Activated CD8-positive, alpha-beta memory T cell treated with anti-CD3 and anti-CD28 coated beads, Interleukin-2, amount 50 U/mL, for 24 hours (primary cell): Measurements from ENCODE around the gene CNTFR.

Experiments used
- DNase-seq: peaks from one replicate; pipeline ENCODE4 v3.0.0-alpha.2; 2020; ENCODE audit errors: extremely low read depth

Gene CNTFR

GRCh38 chr9:34522971-34523797 is 66.3 kb downstream of the CNTFR start, which contains the start of gene ENHO:
Gene ENHO, minus strand, starts transcription at chr9:34522990. Its CDS starts 1,295 bp downstream, at chr9:34521695.
- peak; percentile 69 for DNase-seq

GRCh38 chr9:34522091-34522887 is 67.2 kb downstream of the CNTFR start:
- no peak for DNase-seq

- DNase-seq = no peak
Measured at GRCh38 chr9:34521406-34522045, 68.0 kb downstream of the CNTFR start.

- DNase-seq = no peak
Measured at GRCh38 chr9:34520505-34521385, 68.8 kb downstream of the CNTFR start.

- DNase-seq = no peak
Measured at GRCh38 chr9:34520096-34520495, 69.4 kb downstream of the CNTFR start.

GRCh38 chr9:34519321-34520020 is 70.1 kb downstream of the CNTFR start:
- no peak for DNase-seq

GRCh38 chr9:34518896-34519295 is 70.6 kb downstream of the CNTFR start:
- no peak for DNase-seq

GRCh38 chr9:34518110-34518616 is 71.4 kb downstream of the CNTFR start:
- DNase-seq = no peak

- DNase-seq = no peak
Measured at GRCh38 chr9:34517185-34517584, 72.3 kb downstream of the CNTFR start.

- no peak for DNase-seq
Measured at GRCh38 chr9:34515959-34516358, 73.6 kb downstream of the CNTFR start.

GRCh38 chr9:34514816-34515215 is 74.7 kb downstream of the CNTFR start:
- DNase-seq = no peak

GRCh38 chr9:34514401-34514800 is 75.1 kb downstream of the CNTFR start:
- DNase-seq = no peak

- DNase-seq = no peak
Measured at GRCh38 chr9:34513567-34514214, 75.8 kb downstream of the CNTFR start.

- no peak for DNase-seq
Measured at GRCh38 chr9:34512131-34513078, 77.1 kb downstream of the CNTFR start.

GRCh38 chr9:34510497-34511468 is 78.7 kb downstream of the CNTFR start:
- DNase-seq = no peak

- no peak for DNase-seq
Measured at GRCh38 chr9:34508951-34509350, 80.6 kb downstream of the CNTFR start.

GRCh38 chr9:34508463-34508862 is 81.1 kb downstream of the CNTFR start:
- DNase-seq = no peak

- no peak for DNase-seq
Measured at GRCh38 chr9:34507966-34508365, 81.6 kb downstream of the CNTFR start.
